ENCODE measurements around the gene DSTYK.

DSTYK gene

DNA sequence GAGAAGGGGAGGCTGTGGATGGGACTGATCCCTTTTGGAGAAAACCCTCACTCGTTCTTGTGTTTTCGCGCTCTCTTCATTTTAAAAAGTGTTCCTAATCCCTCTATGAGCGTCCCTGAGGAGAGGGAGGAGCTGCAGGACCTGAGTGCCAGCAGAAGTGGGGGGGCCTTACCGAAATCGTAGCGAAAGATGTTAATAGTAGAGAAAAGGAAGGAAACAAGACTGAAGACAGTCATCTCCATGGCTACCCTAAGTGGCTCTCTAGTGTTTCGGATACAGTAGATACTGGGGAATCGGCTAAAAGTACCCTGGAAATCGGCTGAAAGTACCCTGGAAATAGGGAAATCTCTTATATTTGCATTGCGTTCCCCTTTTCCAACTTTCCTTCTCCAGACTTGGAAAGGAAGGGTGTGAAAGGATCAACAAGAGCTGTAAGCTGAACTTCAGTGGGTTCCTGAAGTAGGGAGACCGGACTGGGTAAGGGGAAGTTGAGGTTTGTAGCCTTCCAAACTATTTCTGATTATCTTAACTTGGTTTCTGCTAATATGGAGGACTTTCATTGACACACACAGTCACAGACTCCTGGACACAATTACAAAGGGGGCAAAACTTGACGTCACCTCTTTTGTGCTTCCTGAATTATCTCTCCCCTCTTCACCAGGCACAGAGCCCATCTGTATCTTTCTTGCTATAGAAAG lies 486 bp upstream of the DSTYK start:
- H3K4me2 ChIP-seq (ENCODE audit: low read depth, low read length), result peak overlapping the region; percentile 83
- H2AFZ ChIP-seq (ENCODE audit: low read length), result peak overlapping the region; percentile 93
- 0 out of 2 replicates have a peak, but pooled peaks cover 3% of the 10 kb centered on the region for H3F3A ChIP-seq (ENCODE audit: insufficient read depth, low read length)
- H3K27ac ChIP-seq (ENCODE audit: low read length), result peak overlapping the region; percentile 80; the same call in 1 of the 2 replicates
- no peaks in the 10 kb centered on the region; the same call in 1 of the 2 replicates for H3K27me3 ChIP-seq (replicated peaks; ENCODE audit: insufficient read depth, low read length)
- peaks cover 15% of the 10 kb centered on the region for H3K4me1 ChIP-seq (ENCODE audit: low read length)
- no peak for DNase-seq
- no peaks in the 10 kb centered on the region for H3K9me2 ChIP-seq (replicated peaks; ENCODE audit: insufficient read depth, low read length)
- no peaks in the 10 kb centered on the region; the same call in 1 of the 2 replicates for H4K20me1 ChIP-seq (ENCODE audit: insufficient read depth, low read length)
- TF ChIP-seq EZH2 (optimal IDR thresholded peaks at IDR 0.05; ENCODE audit: low read depth, low read length), result no peak
- TF ChIP-seq EZH2phosphoT487 (IDR thresholded peaks at IDR 0.05; ENCODE audit: low read length), result no peak
- TF ChIP-seq, protein P1, sequence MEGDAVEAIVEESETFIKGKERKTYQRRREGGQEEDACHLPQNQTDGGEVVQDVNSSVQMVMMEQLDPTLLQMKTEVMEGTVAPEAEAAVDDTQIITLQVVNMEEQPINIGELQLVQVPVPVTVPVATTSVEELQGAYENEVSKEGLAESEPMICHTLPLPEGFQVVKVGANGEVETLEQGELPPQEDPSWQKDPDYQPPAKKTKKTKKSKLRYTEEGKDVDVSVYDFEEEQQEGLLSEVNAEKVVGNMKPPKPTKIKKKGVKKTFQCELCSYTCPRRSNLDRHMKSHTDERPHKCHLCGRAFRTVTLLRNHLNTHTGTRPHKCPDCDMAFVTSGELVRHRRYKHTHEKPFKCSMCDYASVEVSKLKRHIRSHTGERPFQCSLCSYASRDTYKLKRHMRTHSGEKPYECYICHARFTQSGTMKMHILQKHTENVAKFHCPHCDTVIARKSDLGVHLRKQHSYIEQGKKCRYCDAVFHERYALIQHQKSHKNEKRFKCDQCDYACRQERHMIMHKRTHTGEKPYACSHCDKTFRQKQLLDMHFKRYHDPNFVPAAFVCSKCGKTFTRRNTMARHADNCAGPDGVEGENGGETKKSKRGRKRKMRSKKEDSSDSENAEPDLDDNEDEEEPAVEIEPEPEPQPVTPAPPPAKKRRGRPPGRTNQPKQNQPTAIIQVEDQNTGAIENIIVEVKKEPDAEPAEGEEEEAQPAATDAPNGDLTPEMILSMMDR (IDR thresholded peaks at IDR 0.05; ENCODE audit: low read length), result no peak
- H3K9me3 ChIP-seq (replicated peaks; ENCODE audit: insufficient read depth, low read length), result no peaks in the 10 kb centered on the region
- no peaks in the 10 kb centered on the region for H3K36me3 ChIP-seq (replicated peaks; ENCODE audit: insufficient read depth, low read length)
- H3K9ac ChIP-seq (ENCODE audit: low read length), result peak overlapping the region; percentile 82
- H3K4me3 ChIP-seq (ENCODE audit: low read length), result peak overlapping the region; percentile 90
- peaks cover 38% of the 10 kb centered on the region for H3K79me2 ChIP-seq (ENCODE audit: low read length)

DNA sequence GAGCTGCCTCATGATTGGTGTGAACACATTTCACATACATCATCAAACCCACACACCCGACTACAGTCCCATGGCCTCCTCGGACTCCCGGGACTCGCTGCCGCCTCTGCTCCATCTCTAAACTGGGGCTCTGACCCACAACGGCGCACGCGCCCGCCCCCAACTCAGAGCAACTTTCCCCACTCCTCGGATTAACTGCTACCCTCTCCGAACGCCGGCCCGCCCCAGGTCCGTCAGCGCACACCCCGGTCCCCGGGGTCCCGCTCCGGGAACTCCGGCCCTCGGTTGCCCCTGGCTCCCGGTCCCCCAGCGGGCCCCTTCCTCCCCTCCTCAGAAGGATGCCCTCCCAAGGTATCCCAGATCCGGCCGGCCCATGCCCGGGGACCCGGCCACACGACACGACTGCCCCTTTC lies 740 bp downstream of the DSTYK start:
- Histone ChIP-seq H3K79me2 (ENCODE audit: low read length) (peaks cover 43% of the 10 kb centered on the region), H3K27ac (ENCODE audit: low read length) (peak overlapping the region; percentile 80; the same call in 1 of the 2 replicates), H3F3A (ENCODE audit: insufficient read depth, low read length) (0 out of 2 replicates have a peak, but pooled peaks cover 3% of the 10 kb centered on the region), H3K9ac (ENCODE audit: low read length) (peak overlapping the region; percentile 82), H3K4me3 (ENCODE audit: low read length) (peak overlapping the region; percentile 90), H3K27me3 (replicated peaks; ENCODE audit: insufficient read depth, low read length) (no peaks in the 10 kb centered on the region; the same call in 1 of the 2 replicates), H2AFZ (ENCODE audit: low read length) (peak overlapping the region; percentile 93), H4K20me1 (ENCODE audit: insufficient read depth, low read length) (no peaks in the 10 kb centered on the region; the same call in 1 of the 2 replicates), H3K36me3 (replicated peaks; ENCODE audit: insufficient read depth, low read length) (no peaks in the 10 kb centered on the region), H3K9me2 (replicated peaks; ENCODE audit: insufficient read depth, low read length) (no peaks in the 10 kb centered on the region), H3K4me1 (ENCODE audit: low read length) (peaks cover 15% of the 10 kb centered on the region), H3K4me2 (ENCODE audit: low read depth, low read length) (peak overlapping the region; percentile 83), H3K9me3 (replicated peaks; ENCODE audit: insufficient read depth, low read length) (no peaks in the 10 kb centered on the region)
- DNase-seq, result no peak
- no peak for TF ChIP-seq EZH2 (optimal IDR thresholded peaks at IDR 0.05; ENCODE audit: low read depth, low read length)
- TF ChIP-seq, protein P1 (IDR thresholded peaks at IDR 0.05; ENCODE audit: low read length), result no peak
- no peak for TF ChIP-seq EZH2phosphoT487 (IDR thresholded peaks at IDR 0.05; ENCODE audit: low read length)

DNA sequence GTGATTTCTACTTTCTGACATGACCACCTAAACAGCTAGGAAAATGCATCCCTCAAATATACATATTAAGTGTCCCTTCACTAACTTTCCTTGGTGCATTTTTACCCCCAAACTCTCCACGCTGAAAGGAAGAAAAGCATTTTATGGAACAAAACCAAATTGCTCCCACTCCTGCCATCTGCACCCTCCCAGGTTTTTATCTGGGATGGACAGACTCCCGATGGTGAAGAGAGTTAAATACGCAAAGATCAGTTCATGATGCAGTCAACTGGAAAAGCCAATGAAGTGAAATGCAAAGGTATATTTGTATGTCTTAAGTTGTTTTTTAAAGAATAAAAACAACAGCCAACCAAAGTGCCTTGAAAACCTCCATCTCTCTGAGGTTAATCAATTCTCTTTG lies 2.7 kb downstream of the DSTYK start:
- no peaks in the 10 kb centered on the region for H3K27me3 ChIP-seq (replicated peaks; ENCODE audit: insufficient read depth, low read length)
- DNase-seq, result no peak
- no peak overlapping the region for H3K9ac ChIP-seq (ENCODE audit: low read length)
- TF ChIP-seq EZH2 (optimal IDR thresholded peaks at IDR 0.05; ENCODE audit: low read depth, low read length) (no peak), EZH2phosphoT487 (IDR thresholded peaks at IDR 0.05; ENCODE audit: low read length) (no peak)
- H3K36me3 ChIP-seq (replicated peaks; ENCODE audit: insufficient read depth, low read length), result no peaks in the 10 kb centered on the region
- H3K79me2 ChIP-seq (ENCODE audit: low read length), result peaks cover 60% of the 10 kb centered on the region
- H3K9me3 ChIP-seq (replicated peaks; ENCODE audit: insufficient read depth, low read length), result no peaks in the 10 kb centered on the region
- H3F3A ChIP-seq (ENCODE audit: insufficient read depth, low read length), result 0 out of 2 replicates have a peak, but pooled peaks cover 3% of the 10 kb centered on the region
- H4K20me1 ChIP-seq (ENCODE audit: insufficient read depth, low read length), result no peaks in the 10 kb centered on the region; the same call in 1 of the 2 replicates
- H3K4me3 ChIP-seq (ENCODE audit: low read length), result no peak overlapping the region
- peaks cover 15% of the 10 kb centered on the region for H3K4me1 ChIP-seq (ENCODE audit: low read length)
- H2AFZ ChIP-seq (ENCODE audit: low read length), result no peak overlapping the region
- H3K9me2 ChIP-seq (replicated peaks; ENCODE audit: insufficient read depth, low read length), result no peaks in the 10 kb centered on the region
- no peak overlapping the region for H3K27ac ChIP-seq (ENCODE audit: low read length)
- no peak overlapping the region for H3K4me2 ChIP-seq (ENCODE audit: low read depth, low read length)

Measured in MM.1S (cell line).